ENCODE data around the gene EPB41L3.

DNA sequence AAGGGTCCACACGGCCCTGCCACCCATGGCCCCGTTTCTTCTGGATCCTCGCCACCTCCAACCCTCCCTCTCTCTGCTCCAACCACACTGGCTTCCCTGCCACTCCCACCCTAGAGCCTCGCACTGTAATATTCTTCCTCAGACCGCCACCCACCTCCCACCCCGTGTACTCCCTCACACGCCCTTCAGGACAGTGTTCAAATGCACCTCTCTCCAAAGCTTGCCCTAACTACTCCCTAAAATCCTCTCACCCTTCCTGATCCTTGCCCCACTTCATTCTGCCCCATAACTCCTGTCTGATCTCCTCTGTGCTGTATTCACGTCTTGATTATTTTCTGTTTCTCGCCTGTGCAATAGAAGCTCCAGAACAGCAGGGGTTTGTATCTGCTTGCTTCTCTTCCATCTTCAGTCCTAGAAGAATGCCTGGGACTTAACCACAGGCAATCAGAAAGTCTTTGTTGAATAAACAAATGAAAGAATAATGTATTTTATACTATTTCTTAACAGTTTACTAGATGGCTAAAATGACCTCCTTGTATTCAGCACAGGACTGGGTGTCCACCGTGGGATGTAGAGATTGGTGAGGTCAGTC is 25.5 kb downstream of the EPB41L3 start:
- TF ChIP-seq, protein P1, sequence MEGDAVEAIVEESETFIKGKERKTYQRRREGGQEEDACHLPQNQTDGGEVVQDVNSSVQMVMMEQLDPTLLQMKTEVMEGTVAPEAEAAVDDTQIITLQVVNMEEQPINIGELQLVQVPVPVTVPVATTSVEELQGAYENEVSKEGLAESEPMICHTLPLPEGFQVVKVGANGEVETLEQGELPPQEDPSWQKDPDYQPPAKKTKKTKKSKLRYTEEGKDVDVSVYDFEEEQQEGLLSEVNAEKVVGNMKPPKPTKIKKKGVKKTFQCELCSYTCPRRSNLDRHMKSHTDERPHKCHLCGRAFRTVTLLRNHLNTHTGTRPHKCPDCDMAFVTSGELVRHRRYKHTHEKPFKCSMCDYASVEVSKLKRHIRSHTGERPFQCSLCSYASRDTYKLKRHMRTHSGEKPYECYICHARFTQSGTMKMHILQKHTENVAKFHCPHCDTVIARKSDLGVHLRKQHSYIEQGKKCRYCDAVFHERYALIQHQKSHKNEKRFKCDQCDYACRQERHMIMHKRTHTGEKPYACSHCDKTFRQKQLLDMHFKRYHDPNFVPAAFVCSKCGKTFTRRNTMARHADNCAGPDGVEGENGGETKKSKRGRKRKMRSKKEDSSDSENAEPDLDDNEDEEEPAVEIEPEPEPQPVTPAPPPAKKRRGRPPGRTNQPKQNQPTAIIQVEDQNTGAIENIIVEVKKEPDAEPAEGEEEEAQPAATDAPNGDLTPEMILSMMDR (IDR thresholded peaks at IDR 0.05): no peak
- no peak for TF ChIP-seq POLR2A (IDR thresholded peaks at IDR 0.05)
